Stimulated activated CD4-positive, alpha-beta T cell treated with anti-CD3 and anti-CD28 coated beads, TNF-alpha, amount 100 ng/mL, for 24 hours (primary cell): Measurements from ENCODE around the gene ADGRF5.

ENCODE experiments used
- DNase-seq, 3 experiments: peaks; one replicate each; pipeline ENCODE4 v3.0.0-alpha.2; 2020; ENCODE audit warnings: low read depth in 3 of 3

ADGRF5 gene

GRCh38 chr6:46828939-46829338 is 92.8 kb downstream of the ADGRF5 start:
- DNase-seq: no peak

GRCh38 chr6:46821458-46821881 is 100.3 kb downstream of the ADGRF5 start:
- no peak for DNase-seq

- DNase-seq: no peak
Observed at GRCh38 chr6:46819561-46819960, 102.2 kb downstream of the ADGRF5 start.

GRCh38 chr6:46816626-46817025 is 105.1 kb downstream of the ADGRF5 start:
- no peak for DNase-seq

GRCh38 chr6:46815130-46815529 is 106.6 kb downstream of the ADGRF5 start:
- no peak for DNase-seq

- no peak for DNase-seq
Observed at GRCh38 chr6:46808806-46809205, 112.9 kb downstream of the ADGRF5 start.
